Stimulated activated memory B cell treated with anti-CD40 and anti-IgM and Interleukin-4, amounts not matched to agents 10 μg/mL and 1 μg/mL and 100 μg/mL, for 72 hours (primary cell): ENCODE results near the gene OPRM1.
"Not testable (repeated sequence)": the region's sequence is repeated elsewhere in the genome, so short reads cannot be mapped to it uniquely, and the experiment has no call there.

Experiments
- ATAC-seq: fragments of 150-1000 bp; cut with Tn5 transposase; 2 replicates; pipeline ENCODE4 v1.10.0; 2021
- H3K27ac Mint-ChIP-seq: one replicate; pipeline ENCODE4 v1.8.0; 2022; ENCODE audit warnings: mild to moderate bottlenecking, mixed read lengths
- H3K27me3 Mint-ChIP-seq: one replicate; pipeline ENCODE4 v1.8.0; 2022; ENCODE audit warnings: mixed read lengths
- H3K36me3 Mint-ChIP-seq: one replicate; pipeline ENCODE4 v1.8.0; 2022; ENCODE audit warnings: mixed read lengths
- H3K4me1 Mint-ChIP-seq: one replicate; pipeline ENCODE4 v1.8.0; 2022; ENCODE audit warnings: mixed read lengths
- H3K4me3 Mint-ChIP-seq: one replicate; pipeline ENCODE4 v1.8.0; 2022; ENCODE audit warnings: mild to moderate bottlenecking, moderate library complexity, mixed read lengths
- H3K9me3 Mint-ChIP-seq: one replicate; pipeline ENCODE4 v1.8.0; 2022; ENCODE audit warnings: mixed read lengths

OPRM1 gene

GRCh38 chr6:154060076-154060475 lies 21.0 kb downstream of the OPRM1 start:
- Mint-ChIP-seq H3K27ac (no peak overlapping the region), H3K27me3 (no peaks in the 10 kb centered on the region), H3K4me1 (no peaks in the 10 kb centered on the region), H3K4me3 (no peak overlapping the region), H3K36me3 (no peaks in the 10 kb centered on the region), H3K9me3 (no peaks in the 10 kb centered on the region)
- ATAC-seq = no peak

- H3K36me3 Mint-ChIP-seq = no peaks in the 10 kb centered on the region
- ATAC-seq = no peak
- H3K27ac Mint-ChIP-seq = no peak overlapping the region
- peaks cover 9% of the 10 kb centered on the region for H3K27me3 Mint-ChIP-seq
- peaks cover 3% of the 10 kb centered on the region for H3K9me3 Mint-ChIP-seq
- H3K4me1 Mint-ChIP-seq = no peaks in the 10 kb centered on the region
- H3K4me3 Mint-ChIP-seq = no peak overlapping the region
Observed at GRCh38 chr6:154070041-154070440, 31.0 kb downstream of the OPRM1 start.

GRCh38 chr6:154070657-154071056 lies 31.6 kb downstream of the OPRM1 start:
- Mint-ChIP-seq H3K9me3 (peaks cover 3% of the 10 kb centered on the region), H3K4me3 (no peak overlapping the region), H3K4me1 (no peaks in the 10 kb centered on the region), H3K36me3 (no peaks in the 10 kb centered on the region), H3K27me3 (peaks cover 9% of the 10 kb centered on the region), H3K27ac (no peak overlapping the region)
- no peak for ATAC-seq

GRCh38 chr6:154071236-154071635 lies 32.2 kb downstream of the OPRM1 start:
- Mint-ChIP-seq H3K36me3 (no peaks in the 10 kb centered on the region), H3K27me3 (peaks cover 9% of the 10 kb centered on the region), H3K4me3 (no peak overlapping the region), H3K9me3 (peaks cover 3% of the 10 kb centered on the region), H3K27ac (no peak overlapping the region), H3K4me1 (no peaks in the 10 kb centered on the region)
- no peak for ATAC-seq

GRCh38 chr6:154071711-154072110 lies 32.7 kb downstream of the OPRM1 start:
- H3K27me3 Mint-ChIP-seq = peaks cover 9% of the 10 kb centered on the region
- no peaks in the 10 kb centered on the region for H3K36me3 Mint-ChIP-seq
- no peak overlapping the region for H3K27ac Mint-ChIP-seq
- H3K4me3 Mint-ChIP-seq = no peak overlapping the region
- ATAC-seq = no peak
- H3K9me3 Mint-ChIP-seq = peaks cover 3% of the 10 kb centered on the region
- no peaks in the 10 kb centered on the region for H3K4me1 Mint-ChIP-seq

- H3K27ac Mint-ChIP-seq, H3K4me3 Mint-ChIP-seq, ATAC-seq, H3K36me3 Mint-ChIP-seq, H3K27me3 Mint-ChIP-seq, H3K9me3 Mint-ChIP-seq, H3K4me1 Mint-ChIP-seq: not testable (repeated sequence)
Observed at GRCh38 chr6:154078596-154078995, 39.6 kb downstream of the OPRM1 start.

GRCh38 chr6:154080461-154081189 lies 41.6 kb downstream of the OPRM1 start:
- Mint-ChIP-seq H3K9me3 (peaks cover 2% of the 10 kb centered on the region), H3K36me3 (no peaks in the 10 kb centered on the region), H3K27me3 (no peaks in the 10 kb centered on the region), H3K4me1 (no peaks in the 10 kb centered on the region), H3K4me3 (no peak overlapping the region), H3K27ac (no peak overlapping the region)
- no peak for ATAC-seq

GRCh38 chr6:154086510-154086909 lies 47.5 kb downstream of the OPRM1 start:
- H3K9me3 Mint-ChIP-seq = no peaks in the 10 kb centered on the region
- H3K4me1 Mint-ChIP-seq = no peaks in the 10 kb centered on the region
- H3K4me3 Mint-ChIP-seq = no peak overlapping the region
- no peaks in the 10 kb centered on the region for H3K27me3 Mint-ChIP-seq
- ATAC-seq = no peak
- H3K27ac Mint-ChIP-seq = no peak overlapping the region
- H3K36me3 Mint-ChIP-seq = no peaks in the 10 kb centered on the region

- Mint-ChIP-seq H3K27ac (no peak overlapping the region), H3K4me1 (no peaks in the 10 kb centered on the region), H3K36me3 (no peaks in the 10 kb centered on the region), H3K4me3 (no peak overlapping the region), H3K27me3 (no peaks in the 10 kb centered on the region), H3K9me3 (no peaks in the 10 kb centered on the region)
- ATAC-seq = no peak
Observed at GRCh38 chr6:154092326-154092962, 53.4 kb downstream of the OPRM1 start.

- H3K4me1 Mint-ChIP-seq = no peaks in the 10 kb centered on the region
- ATAC-seq = no peak
- no peaks in the 10 kb centered on the region for H3K9me3 Mint-ChIP-seq
- no peak overlapping the region for H3K4me3 Mint-ChIP-seq
- H3K36me3 Mint-ChIP-seq = no peaks in the 10 kb centered on the region
- no peaks in the 10 kb centered on the region for H3K27me3 Mint-ChIP-seq
- no peak overlapping the region for H3K27ac Mint-ChIP-seq
Observed at GRCh38 chr6:154093231-154094044, 54.4 kb downstream of the OPRM1 start.

- peaks cover 5% of the 10 kb centered on the region for H3K9me3 Mint-ChIP-seq
- no peaks in the 10 kb centered on the region for H3K27me3 Mint-ChIP-seq
- no peaks in the 10 kb centered on the region for H3K36me3 Mint-ChIP-seq
- H3K4me1 Mint-ChIP-seq = no peaks in the 10 kb centered on the region
- ATAC-seq = no peak
- H3K4me3 Mint-ChIP-seq = no peak overlapping the region
- H3K27ac Mint-ChIP-seq = no peak overlapping the region
Observed at GRCh38 chr6:154095571-154095970, 56.5 kb downstream of the OPRM1 start.

GRCh38 chr6:154096316-154096715 lies 57.3 kb downstream of the OPRM1 start:
- H3K4me3 Mint-ChIP-seq = no peak overlapping the region
- peaks cover 5% of the 10 kb centered on the region for H3K9me3 Mint-ChIP-seq
- no peak for ATAC-seq
- no peak overlapping the region for H3K27ac Mint-ChIP-seq
- H3K27me3 Mint-ChIP-seq = no peaks in the 10 kb centered on the region
- H3K4me1 Mint-ChIP-seq = no peaks in the 10 kb centered on the region
- H3K36me3 Mint-ChIP-seq = no peaks in the 10 kb centered on the region

GRCh38 chr6:154096834-154097233 lies 57.8 kb downstream of the OPRM1 start:
- no peak for ATAC-seq
- no peak overlapping the region for H3K4me3 Mint-ChIP-seq
- H3K27me3 Mint-ChIP-seq = no peaks in the 10 kb centered on the region
- H3K27ac Mint-ChIP-seq = no peak overlapping the region
- H3K4me1 Mint-ChIP-seq = no peaks in the 10 kb centered on the region
- H3K9me3 Mint-ChIP-seq = peaks cover 5% of the 10 kb centered on the region
- H3K36me3 Mint-ChIP-seq = no peaks in the 10 kb centered on the region

GRCh38 chr6:154099211-154099610 lies 60.2 kb downstream of the OPRM1 start:
- ATAC-seq = no peak
- H3K4me3 Mint-ChIP-seq = no peak overlapping the region
- H3K4me1 Mint-ChIP-seq = no peaks in the 10 kb centered on the region
- H3K36me3 Mint-ChIP-seq = no peaks in the 10 kb centered on the region
- H3K27me3 Mint-ChIP-seq = no peaks in the 10 kb centered on the region
- H3K27ac Mint-ChIP-seq = no peak overlapping the region
- peaks cover 5% of the 10 kb centered on the region for H3K9me3 Mint-ChIP-seq

GRCh38 chr6:154106251-154106650 lies 67.2 kb downstream of the OPRM1 start:
- Mint-ChIP-seq H3K27me3 (peaks cover 8% of the 10 kb centered on the region), H3K36me3 (no peaks in the 10 kb centered on the region)
- ATAC-seq = no peak

More at GRCh38 chr6:154106251-154106650, 67.2 kb downstream of the OPRM1 start:
- Mint-ChIP-seq H3K27ac (no peak overlapping the region), H3K9me3 (peaks cover 4% of the 10 kb centered on the region), H3K4me3 (no peak overlapping the region), H3K4me1 (no peaks in the 10 kb centered on the region)
